Femur (tissue), 1 donor: ENCODE results near the gene MAGEA11.
"Not testable (repeated sequence)": the region's sequence is repeated elsewhere in the genome, so short reads cannot be mapped to it uniquely, and the experiment has no call there.

ENCODE experiments used
- DNase-seq: peaks from one replicate; pipeline ENCODE4 v3.0.0-alpha.2; 2017

The MAGEA11 gene

GRCh38 chrX:149711545-149712236 lies at the start of gene MAGEA11:
Gene MAGEA11, plus strand, starts transcription at chrX:149712060. Its CDS starts 1,100 bp downstream, at chrX:149713160.
- DNase-seq, result no peak

DNA sequence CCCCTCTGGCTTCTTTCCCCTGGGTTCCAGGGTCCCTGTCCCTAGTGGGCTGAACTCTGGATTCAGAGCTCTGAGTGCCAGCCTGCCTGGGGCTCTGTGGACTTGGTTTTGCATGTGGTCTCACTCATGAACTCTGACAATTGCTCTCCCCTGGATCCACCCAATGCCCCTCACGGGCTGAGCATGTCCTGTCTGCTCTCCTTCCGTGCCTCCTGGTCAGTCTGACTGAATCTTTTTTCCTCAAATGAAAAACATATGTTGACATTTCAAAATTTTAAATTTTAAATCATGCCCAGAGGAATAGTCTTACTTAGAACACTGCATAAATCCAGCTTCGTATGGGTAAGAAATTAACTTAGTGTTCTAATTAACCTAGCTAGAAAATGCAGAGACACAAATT lies 36.8 kb upstream of the MAGEA11 start:
- not testable (repeated sequence) for DNase-seq

GRCh38 chrX:149675554-149675953 lies 36.3 kb upstream of the MAGEA11 start:
- DNase-seq, result not testable (repeated sequence)

GRCh38 chrX:149679164-149679678 lies 32.6 kb upstream of the MAGEA11 start:
- DNase-seq, result not testable (repeated sequence)

- no peak for DNase-seq
These were observed 30.7 kb upstream of the MAGEA11 start for GRCh38 chrX:149681182-149681581.

DNA sequence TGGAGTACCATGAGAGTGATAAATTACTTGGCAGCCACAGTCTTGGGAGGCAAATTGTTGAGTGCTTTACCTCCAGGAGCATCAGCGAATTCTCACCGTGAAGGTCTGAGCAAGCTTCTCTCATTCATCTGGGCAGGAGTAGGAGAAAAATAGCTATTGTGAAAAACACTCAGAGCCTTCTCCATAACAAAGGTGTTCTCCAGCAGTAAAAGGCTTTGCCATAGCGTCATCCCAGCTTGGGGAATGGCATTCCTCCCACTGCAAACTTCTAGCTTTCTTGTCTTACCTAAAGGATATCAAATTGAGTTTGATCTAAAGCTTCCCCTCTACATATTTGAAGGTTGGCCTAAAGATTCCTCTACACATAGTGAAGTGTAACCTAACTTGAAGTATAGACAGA lies 29.8 kb upstream of the MAGEA11 start:
- no peak for DNase-seq

DNA sequence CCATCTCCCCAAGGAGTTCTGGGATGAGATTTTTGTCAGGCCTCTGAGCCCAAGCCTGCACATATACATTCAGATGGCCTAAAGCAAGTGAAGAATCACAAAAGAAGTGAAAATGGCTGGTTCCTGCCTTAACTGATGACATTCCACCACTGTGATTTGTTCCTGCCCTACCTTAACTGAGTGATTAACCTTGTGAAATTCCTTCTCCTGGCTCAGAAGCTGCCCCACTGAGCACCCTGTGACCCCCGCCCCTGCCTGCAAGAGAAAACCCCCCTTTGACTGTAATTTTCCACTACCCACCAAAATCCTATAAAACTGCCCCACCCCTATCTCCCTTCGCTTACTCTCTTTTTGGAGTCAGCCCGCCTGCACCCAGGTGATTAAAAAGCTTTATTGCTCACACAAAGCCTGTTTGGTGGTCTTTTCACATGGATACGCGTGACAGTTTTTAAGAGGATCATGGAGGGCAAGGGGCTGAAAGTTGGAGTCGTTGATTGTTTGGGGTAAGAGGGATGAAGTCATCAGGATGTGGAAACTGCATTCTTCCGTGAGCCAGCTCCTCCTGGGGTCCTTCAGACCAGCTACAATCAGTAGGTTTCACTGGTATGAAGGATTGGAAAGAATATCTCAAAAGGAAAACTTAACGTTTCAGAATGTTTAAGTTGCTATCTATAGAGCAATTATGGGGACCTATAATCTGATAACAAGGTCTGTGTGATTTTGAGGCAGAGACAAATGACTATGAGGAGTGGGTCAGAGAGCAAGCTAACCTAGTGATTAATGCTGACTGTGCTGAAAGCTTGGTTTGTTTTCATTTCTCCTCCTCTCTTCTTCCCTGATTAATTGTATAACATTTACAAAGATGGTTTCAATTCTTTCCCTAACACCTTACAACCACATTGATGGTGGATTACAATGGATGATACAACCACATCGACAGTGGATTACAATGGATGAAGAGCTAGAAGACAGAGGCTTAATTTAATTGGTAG lies 28.6 kb upstream of the MAGEA11 start:
- DNase-seq, result no peak

GRCh38 chrX:149683966-149684730 lies 27.7 kb upstream of the MAGEA11 start:
- DNase-seq, result no peak

DNA sequence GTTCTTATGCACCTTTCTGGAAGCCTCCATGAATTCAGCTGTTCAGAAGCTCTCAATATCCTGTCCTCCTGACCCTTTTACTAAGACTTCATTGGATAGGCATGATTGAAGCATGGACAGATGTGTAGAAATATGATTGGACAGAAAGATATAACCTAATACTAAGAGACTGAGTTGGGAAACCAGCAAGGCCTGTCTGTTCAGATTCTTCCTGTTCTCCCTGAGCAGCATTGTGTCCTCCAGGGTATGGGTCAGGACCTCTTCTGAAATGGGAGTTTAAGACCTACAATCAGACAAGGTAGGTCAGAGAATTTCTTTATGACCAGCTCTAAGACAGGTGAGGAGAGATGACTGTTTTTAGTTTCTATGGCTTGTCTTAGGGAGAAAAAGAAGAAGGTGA lies 23.9 kb upstream of the MAGEA11 start:
- no peak for DNase-seq

DNA sequence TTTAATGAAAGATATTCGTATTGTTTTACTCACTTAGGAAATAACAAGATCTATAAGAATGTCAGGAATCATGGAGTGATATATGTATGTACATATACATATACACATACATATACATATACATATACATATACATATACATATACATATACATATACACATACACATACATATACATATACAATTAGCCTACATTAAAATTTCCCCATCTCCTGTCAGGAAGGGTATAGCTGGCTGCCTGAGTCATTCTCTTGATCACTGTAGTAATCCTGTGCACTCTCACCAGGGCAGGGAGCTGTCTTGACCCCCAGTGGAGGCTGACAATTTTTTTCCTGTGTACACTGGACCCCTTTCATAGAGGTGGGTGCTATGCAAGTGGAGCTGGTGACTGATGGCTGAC lies 23.3 kb upstream of the MAGEA11 start:
- DNase-seq, result no peak

DNA sequence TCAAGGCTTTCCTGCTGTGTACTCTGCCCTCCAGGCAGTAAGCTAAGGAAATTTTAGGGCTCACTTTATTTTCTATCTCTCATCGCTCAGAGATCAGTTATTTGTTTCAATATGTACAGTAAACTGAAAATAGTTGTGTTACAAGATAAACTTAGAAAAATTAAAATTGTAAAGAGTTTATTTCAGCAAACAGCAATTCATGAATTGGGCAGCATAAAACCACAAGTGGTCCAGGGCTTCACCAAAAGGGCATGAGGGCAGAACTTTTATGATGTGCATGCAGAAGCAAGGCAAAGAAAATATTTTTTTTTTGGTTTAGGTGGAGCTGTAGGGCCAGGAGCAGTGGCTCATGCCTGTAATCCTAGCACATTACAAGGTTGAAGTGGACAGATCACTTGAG lies 20.1 kb upstream of the MAGEA11 start:
- DNase-seq, result no peak

- DNase-seq, result not testable (repeated sequence)
These were observed 19.1 kb upstream of the MAGEA11 start for GRCh38 chrX:149692686-149693272.

- DNase-seq, result no peak
These were observed 12.1 kb upstream of the MAGEA11 start for GRCh38 chrX:149699761-149700160.

- no peak for DNase-seq
These were observed 7.2 kb upstream of the MAGEA11 start for GRCh38 chrX:149704664-149705063.

DNA sequence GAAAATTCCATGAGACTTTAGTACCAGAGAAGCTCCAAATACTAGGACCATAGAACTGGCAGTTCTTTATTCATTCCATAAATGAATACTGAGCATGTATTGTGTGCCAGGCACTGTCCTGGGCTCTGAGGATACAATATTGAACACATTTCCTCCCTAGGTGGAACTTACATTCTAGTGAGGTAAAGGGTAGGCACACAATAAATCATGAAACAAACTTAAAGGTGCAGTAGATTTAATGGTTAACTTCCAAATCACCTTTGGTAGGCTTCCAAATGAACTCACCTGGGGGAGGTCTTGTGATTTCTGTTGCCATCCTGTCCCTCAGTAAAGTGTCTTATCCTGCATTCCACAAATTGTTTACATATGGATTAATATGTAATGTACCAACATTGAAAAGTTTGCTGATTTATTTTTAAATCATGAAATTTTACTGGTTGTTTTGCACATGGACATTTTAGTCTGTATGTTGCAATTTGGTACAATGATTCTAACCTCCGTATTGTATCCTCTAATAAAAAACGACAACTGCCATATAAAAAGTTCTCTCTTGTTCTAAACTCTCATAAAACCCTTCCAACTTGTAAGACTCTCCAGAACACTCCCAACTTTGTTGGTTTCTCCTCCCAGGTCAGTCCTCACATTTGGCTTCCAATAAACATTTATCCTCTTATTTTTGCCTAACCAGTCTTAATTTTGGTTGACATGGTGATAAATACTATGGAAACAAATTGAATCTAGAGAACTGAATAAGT lies 4.5 kb upstream of the MAGEA11 start:
- no peak for DNase-seq

DNA sequence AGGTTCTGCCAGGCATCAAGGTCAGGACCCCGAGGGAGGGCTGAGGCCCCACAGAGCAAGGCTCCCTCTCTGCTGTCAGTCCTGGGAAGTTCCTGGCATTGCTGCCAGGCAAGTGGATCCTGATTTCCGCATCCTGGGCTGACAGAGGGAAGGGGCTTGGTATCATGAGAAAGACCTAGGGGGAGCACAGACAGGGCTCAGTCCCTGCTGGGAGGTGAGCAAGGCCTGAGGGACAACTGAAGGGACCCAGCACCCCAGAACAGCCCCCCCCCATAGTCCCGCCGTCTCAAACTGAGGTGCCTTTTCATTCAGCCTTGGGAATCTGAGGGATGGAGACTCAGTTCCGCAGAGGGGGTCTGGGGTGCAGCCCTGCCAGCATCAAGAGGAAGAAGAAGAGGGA lies 971 bp downstream of the MAGEA11 start:
- no peak for DNase-seq

GRCh38 chrX:149713279-149714050 lies 1.6 kb downstream of the MAGEA11 start:
- no peak for DNase-seq

DNA sequence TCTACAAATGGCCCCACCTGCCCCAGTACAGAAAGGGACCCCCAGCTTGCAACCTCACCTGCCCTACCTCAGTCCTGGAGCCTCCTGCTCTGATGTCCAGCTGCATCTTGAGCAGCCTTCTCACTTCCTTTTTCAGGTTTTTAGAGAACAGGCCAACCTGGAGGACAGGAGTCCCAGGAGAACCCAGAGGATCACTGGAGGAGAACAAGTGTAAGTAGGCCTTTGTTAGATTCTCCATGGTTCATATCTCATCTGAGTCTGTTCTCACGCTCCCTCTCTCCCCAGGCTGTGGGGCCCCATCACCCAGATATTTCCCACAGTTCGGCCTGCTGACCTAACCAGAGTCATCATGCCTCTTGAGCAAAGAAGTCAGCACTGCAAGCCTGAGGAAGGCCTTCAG lies 3.6 kb downstream of the MAGEA11 start:
- no peak for DNase-seq

DNA sequence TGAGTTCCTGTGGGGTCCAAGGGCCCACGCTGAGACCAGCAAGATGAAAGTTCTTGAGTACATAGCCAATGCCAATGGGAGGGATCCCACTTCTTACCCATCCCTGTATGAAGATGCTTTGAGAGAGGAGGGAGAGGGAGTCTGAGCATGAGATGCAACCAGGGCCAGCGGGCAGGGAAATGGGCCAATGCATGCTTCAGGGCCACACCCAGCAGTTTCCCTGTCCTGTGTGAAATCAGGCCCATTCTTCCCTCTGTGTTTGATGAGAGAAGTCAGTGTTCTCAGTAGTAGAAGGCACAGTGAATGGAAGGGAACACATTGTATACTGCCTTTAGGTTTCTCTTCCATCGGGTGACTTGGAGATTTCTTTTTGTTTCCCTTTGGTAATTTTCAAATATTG lies 4.8 kb downstream of the MAGEA11 start:
- no peak for DNase-seq

- DNase-seq, result no peak
These were observed 5.9 kb downstream of the MAGEA11 start for GRCh38 chrX:149717803-149718202.

DNA sequence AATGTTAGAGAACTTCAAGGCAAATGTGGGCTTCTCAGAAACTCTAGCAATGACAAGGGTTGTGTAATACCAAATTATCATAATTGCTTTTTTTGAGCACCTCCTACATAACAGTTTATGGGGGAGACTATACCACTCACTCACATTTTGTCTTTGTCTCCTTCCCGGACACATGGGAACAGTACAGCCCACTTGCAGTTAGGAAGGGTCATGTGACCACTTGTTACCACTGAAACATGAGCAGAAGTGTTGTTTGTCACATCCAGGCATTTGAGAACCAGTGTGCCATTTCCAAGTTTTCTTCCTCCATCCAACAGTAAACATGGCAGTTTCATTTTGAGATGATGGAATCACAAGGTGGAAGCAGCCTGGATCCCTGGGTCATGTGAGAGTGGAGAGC lies 6.9 kb downstream of the MAGEA11 start:
- DNase-seq, result no peak
